Astrocyte of the hippocampus (primary cell): ENCODE results near the gene KRT73.

ENCODE experiments used
- DNase-seq: peaks from one replicate; pipeline ENCODE4 v3.0.0; 2011; ENCODE audit warnings: low read depth, low spot score

KRT73 gene

DNA sequence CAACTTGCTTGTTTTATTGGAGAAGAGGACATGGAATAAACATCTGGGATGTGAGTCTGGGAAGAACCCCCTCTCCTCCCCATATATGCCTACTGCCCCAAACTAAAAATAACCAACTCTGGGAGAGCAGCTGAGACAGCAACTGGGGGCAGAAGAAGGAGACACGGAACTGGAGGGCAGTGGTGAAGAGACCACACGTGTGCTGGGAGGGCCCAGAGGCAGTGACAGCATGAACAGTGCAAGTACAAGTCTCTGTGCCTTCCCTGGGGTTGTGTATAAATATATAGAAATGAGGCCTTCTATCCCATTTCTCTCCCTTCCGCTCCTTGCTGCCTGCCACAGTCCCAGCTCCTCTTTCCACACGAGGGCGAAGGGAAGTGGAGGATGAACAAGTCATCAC, 4.0 kb upstream of the KRT73 start:
- DNase-seq = no peak

DNA sequence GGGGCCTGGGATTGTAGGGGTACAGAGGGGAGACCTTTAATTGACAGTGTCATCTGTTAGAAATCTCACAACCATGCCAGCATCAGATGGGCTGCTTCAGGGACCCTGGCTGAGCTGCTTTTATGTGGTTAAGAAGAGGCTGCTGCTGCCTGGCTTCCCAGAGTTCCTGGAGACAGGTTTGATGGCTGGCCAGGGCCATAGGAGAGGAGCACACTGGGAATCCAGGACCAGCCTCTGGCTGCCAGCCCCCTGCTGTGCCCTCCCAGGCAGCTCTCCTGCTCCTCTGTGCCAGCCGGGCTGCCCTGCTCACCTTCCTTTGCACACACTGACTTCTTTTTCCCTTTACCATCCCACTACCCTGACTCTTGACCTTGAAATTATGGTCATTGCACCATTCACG, 507 bp upstream of the KRT73 start:
- DNase-seq = no peak

DNA sequence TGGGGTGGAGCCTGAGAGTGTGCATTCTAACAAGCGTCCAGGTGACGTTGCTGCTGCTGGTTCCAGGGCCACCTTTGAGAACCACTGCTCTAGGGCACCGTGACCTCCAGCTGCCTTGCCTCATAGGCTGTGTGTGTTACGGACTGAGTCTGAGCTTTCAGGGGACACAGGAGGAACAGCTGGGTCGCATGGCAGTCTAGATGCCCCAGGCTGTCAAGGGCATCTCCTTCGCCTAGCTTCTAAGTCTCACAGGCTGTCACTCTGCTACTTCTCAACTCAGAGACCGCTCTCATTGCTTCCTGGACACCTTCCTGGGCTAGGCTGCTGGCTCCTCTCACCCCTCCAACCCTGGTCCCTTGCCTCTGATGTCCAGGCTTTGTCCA, 965 bp downstream of the KRT73 start:
- DNase-seq = no peak

- no peak for DNase-seq
Measured at GRCh38 chr12:52616680-52617402, 1.5 kb downstream of the KRT73 start.

- no peak for DNase-seq
Measured at GRCh38 chr12:52615912-52616311, 2.4 kb downstream of the KRT73 start.

GRCh38 chr12:52615208-52615868, 3.0 kb downstream of the KRT73 start:
- DNase-seq = no peak

GRCh38 chr12:52614381-52615207, 3.8 kb downstream of the KRT73 start:
- DNase-seq = no peak

DNA sequence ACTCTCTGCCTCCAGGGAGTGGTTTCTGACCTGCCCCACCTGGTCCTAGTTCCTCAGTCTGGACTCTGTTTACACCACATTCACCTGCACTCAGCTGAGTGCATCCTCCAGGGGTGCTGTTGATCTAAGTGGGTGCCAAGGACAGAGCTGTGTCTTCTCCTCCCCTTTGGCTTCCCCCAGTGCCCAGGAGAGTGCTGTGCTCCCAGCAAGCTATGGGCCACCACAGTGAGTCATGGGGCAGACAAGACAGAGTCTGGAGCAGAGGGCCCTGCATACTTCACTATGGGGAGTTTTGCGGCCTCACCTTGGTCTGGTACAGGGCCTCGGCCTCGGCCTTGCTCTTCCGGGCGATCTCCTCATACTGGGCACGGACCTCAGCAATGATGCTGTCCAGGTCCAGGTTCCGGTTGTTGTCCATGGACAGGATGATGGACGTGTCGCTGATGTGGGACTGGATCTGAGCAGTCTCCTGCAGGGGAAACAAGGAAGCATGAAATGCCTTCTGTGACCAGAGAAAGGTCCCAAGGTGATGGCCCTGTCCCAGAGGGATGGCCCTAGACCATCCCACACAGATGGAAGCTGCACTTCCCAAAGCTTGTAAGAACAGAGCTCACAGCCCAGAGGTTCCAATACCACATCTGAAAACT, 4.9 kb downstream of the KRT73 start:
- DNase-seq = no peak

DNA sequence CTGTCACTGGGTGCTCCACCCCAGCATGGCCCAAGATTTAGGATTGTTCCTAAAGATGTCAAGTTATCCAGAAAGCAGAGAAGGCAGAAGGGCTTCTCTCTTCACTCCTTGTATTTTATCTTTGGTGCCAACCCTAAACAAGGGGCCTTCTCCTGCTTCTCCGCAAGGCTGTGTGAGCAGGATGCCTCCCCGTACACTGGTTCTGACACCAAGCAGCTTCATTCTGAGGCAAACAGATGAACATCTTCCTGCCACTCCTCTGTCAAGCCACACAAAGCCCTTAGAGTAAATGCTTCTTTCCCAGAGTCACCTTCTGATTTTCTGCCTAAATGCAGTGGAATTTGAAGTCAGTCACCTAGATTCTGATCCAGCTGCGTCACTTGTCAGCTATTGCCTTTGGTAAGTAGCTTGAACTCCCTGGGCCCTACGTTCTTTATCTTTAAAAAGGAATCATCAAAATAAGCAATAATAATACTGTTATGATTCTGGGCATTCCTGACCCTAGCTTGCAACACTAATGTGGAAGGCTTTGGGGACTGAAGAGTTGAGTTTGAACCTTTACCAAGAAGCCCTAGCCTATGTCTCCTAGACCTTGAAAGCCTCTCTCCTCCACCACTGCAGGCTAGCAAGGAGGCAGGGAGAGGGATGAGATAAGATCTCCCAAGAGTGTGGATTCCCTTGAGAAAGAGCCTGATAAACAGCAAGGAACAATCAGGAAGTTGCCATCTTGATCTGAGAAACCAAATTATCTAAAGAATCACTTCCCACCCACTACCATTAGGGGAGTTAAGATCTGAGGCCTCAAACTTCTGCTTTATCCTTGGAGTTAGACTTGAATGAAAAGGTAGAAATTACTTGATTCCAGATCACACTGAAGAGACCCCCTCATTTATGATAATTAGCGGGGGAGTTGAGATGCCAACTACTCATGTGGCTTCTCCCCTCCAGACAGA, 5.7 kb downstream of the KRT73 start:
- no peak for DNase-seq

DNA sequence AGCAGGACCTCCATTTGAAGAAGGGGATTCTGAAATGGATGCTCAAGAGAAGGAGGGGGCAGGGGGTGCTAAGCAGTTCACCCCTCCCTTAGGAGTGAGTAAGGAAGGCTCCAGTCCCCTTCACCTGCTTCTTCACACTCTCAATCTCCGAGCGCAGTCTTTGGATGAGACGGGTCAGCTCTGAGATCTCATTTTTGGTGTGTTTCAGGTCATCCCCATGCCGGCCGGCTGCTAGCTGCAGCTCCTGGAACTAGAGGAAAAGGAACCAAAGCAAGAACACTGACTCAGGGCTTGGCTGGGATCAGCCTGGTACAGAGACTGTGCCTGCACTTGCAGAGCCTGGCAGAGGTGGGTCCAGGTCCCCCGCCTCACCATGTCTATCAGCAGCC, 7.3 kb downstream of the KRT73 start:
- DNase-seq = no peak

- no peak for DNase-seq
Measured at GRCh38 chr12:52608826-52609630, 9.3 kb downstream of the KRT73 start.

- DNase-seq = no peak
Measured at GRCh38 chr12:52608161-52608560, 10.2 kb downstream of the KRT73 start.

DNA sequence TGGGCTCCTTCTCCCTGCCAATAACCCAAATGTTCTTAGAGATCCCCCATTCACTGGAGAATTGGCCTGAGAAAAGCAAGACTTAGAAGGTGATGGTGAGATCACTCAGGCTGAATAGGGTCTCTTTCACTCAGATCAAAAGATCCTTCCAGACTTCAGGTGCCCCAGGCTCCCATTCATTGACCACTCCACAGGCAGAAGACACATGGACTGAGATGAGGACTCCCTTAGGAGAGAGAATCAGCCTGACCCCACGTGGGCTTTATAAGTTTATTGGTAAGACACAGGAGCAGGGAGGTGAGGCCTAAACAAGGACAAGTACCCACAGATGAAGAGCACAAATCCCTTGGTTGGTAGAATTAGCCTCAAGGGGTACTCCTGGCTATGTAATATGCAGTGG, 11.0 kb downstream of the KRT73 start:
- no peak for DNase-seq

GRCh38 chr12:52606581-52607218, 11.7 kb downstream of the KRT73 start:
- no peak for DNase-seq

GRCh38 chr12:52606096-52606495, 12.3 kb downstream of the KRT73 start:
- no peak for DNase-seq

GRCh38 chr12:52605542-52605941, 12.8 kb downstream of the KRT73 start:
- no peak for DNase-seq

DNA sequence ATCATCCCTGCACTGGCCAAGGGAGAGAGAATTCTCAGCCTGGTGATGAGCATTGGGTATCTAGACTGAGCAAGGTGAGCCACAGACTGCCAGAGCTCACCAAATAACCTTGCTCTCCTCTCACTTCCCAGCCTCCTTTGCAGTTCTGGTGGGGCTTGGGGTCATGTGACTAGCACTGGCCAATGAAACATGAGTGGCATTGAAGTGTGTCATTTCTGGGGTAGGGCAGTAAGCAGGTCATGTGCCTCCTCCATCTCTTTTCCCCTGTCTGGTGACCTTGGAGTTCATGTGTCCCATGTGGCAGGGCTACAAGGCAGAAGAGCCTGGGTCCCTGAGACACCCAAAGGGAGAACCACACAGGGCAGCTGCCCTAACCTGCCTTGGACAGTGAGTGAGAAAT, 13.5 kb downstream of the KRT73 start:
- DNase-seq = no peak

- DNase-seq = no peak
Measured at GRCh38 chr12:52603314-52603713, 15.0 kb downstream of the KRT73 start.

- DNase-seq = no peak
Measured at GRCh38 chr12:52602552-52602951, 15.8 kb downstream of the KRT73 start.

- DNase-seq = no peak
Measured at GRCh38 chr12:52601671-52602070, 16.7 kb downstream of the KRT73 start.
